ENCODE results near the gene REEP1.

DNA sequence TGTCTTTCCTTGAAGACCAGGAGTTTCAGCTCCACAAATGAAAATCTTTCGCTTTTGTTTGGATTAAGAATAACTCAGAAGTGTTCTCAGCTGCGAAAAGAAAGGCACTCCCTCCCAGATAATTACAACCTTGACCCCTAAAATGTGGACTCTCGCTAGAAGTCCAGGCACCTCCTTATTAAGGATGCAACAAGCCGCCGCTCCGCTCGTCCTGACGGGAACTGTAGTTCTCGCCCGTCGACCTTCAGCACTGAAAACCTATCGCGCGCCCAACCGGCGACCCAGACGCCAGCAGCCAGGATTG is 142.7 kb downstream of the REEP1 start:
- TF ChIP-seq, protein P1, sequence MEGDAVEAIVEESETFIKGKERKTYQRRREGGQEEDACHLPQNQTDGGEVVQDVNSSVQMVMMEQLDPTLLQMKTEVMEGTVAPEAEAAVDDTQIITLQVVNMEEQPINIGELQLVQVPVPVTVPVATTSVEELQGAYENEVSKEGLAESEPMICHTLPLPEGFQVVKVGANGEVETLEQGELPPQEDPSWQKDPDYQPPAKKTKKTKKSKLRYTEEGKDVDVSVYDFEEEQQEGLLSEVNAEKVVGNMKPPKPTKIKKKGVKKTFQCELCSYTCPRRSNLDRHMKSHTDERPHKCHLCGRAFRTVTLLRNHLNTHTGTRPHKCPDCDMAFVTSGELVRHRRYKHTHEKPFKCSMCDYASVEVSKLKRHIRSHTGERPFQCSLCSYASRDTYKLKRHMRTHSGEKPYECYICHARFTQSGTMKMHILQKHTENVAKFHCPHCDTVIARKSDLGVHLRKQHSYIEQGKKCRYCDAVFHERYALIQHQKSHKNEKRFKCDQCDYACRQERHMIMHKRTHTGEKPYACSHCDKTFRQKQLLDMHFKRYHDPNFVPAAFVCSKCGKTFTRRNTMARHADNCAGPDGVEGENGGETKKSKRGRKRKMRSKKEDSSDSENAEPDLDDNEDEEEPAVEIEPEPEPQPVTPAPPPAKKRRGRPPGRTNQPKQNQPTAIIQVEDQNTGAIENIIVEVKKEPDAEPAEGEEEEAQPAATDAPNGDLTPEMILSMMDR (IDR thresholded peaks at IDR 0.05; ENCODE audit: insufficient read depth, low read length, poor library complexity, severe bottlenecking), result no peak
- no peak for TF ChIP-seq EZH2phosphoT487 (conservative IDR thresholded peaks at IDR 0.05; ENCODE audit: low read length)
